Posterior cingulate gyrus (tissue), 11 donors: ENCODE results near the gene GLCCI1.

Source experiments
- DNase-seq, 10 donors: peaks; one replicate each; pipeline versions ENCODE4 v3.0.0 to v3.0.0-alpha.2; 2020 to 2021; ENCODE audit warnings: mixed read lengths in 3 of 10
- intact Hi-C: fragments of 100-400 bp; cut with DNase I; formaldehyde crosslinking; loops from one replicate; pipeline ENCODE4 v1.15.1; 2023

GLCCI1 gene

DNA sequence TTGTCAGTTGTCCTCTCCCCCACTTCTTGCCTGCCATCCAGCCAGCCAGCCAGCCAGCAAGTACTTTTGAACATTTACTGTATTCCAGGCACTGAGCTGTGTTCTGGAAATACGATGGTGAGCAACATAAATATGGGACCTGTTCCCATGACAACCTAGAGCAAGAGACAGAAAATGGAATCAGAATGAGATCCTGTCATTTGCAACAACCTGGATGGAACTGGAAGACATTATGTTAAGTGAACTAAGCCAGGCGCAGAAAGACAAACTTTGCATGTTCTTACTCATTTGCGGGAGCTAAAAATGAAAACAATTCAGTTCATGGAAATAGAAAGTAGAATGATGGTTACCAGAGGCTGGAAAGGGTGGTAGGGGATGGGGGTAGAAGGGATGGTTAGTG, 152.6 kb downstream of the GLCCI1 start:
- intact Hi-C loops: no loop called here
- DNase-seq: no peak

DNA sequence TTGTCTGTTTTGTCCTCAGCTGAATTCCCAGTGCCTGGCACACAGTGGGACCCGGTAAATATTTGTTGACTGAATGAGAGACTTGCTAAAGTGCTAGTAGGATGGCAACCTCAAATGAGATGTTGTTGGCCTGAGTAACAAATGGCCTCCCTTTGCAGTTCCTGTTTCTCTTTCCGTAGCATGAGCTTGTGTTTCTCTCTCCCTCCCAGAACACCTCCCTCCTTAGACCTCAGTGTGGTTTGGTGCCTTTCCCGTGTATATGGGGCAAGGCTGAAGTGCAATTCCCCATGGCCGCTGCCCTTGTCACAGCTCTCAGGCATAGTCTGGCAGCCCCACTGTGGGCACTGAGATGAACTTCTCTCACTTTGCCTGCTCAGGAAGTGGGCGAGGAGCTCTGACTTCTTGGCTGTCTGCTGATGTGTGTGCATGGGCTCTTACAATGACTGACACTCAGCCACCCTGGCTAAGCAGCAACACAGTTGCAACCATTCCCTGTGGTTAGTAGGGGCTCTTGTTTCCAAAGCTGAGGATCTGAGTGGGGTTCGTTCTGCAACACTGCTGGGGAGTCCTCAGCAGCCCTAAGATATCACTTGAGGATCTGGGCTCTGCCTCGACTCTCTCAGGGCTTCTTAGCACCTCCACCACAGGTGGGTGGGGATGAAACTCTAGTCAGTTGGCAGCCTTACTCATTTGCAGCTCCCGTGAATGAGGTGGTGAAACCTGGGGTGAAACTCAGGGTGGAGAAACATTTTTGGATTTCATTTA, 157.3 kb downstream of the GLCCI1 start:
- intact Hi-C loops: no loop called here
- DNase-seq: no peak

DNA sequence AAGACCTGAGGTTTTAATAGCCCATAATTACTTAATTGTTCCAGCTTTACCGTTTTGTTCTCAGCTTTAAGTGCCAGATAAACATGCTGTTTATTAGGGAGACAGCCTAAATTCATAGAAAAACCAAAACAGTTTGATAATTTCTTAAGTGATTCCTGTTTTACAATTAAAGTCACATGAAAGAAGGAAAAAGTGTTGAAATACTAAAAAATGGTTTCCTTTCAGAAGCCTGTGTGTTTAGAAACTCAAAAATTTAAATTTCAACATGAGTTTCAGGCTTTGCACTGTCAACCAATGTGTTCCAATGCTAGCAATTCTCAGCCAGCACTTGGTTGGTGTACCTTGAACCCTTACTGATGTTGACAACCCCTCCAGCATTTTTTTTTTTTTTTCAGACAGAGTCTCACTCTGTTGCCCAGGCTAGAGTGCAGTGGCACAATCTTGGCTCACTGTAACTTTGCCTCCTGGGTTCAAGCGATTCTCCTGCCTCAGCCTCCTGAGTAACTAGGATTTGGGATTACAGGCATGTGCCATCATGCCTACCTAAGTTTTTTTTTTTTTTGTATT, 158.1 kb downstream of the GLCCI1 start:
- DNase-seq: no peak
- intact Hi-C loops: no loop called here

DNA sequence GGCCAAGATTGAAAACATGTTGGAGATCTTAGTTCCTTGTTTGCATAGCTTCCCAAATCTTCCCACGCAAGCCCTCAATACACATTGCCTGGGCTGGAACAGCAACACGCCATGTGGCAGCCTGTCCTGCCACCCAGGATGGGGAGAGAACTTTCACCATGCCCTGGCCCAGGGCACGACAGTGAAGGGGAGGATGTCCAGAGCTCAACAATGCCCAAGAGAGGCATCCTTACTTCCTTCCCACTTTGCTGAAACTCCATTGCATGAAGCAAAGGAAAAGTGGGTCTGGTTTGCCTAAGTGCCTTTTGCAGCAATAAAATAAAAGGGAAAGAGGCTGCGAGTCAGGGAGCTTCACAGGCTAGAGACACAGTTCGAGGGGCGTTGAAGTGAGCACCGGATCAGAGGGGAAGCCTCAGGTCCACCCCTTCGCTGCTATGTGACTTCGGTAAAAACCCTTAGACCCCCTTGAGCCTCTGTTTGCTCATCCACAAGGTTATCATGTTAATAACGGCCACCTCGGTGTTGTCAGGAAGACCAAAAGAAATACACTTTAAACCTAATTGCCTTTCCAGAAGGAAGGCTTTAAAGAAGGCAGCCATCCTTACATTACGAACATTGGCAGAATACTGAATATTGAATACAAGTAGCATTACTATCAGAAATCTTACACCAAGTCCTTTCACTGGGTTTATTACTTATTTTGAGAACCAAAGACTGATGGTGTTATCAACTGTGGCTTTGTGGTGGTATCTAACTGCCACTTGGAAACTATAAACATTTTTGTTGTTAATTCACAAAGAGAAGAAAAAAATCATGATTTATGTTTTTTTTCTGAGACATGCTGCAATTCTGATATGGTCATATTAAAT, 160.1 kb downstream of the GLCCI1 start:
- intact Hi-C loops: no loop called here
- no peak for DNase-seq

- intact Hi-C loops: no loop called here
Measured at GRCh38 chr7:8129318-8129659, 160.7 kb downstream of the GLCCI1 start.

DNA sequence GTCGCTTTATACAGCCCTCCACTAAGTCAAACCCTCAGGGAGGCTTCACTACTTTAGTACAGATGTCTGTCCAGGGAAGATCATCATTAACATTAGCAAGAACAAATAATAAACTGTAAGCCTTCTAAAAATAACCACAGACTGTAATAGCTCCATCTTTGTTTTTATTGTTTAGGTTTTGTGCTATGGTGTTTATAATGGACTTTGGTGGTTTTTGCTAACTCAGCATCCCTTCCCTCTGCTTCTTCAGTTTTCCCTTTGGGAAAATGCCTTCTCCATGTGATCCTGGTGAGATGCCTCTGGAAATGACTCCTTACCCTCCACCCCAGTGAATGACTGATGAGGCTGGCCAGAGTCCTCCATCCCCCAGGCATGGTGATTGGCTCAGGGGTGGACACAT, 162.1 kb downstream of the GLCCI1 start:
- DNase-seq: no peak
- intact Hi-C loops: no loop called here

More at GRCh38 chr7:8129318-8129659, 160.7 kb downstream of the GLCCI1 start:
- DNase-seq: no peak

- intact Hi-C loops: no loop called here
Measured at GRCh38 chr7:8131694-8132605, 163.4 kb downstream of the GLCCI1 start.

GRCh38 chr7:8133188-8133848, 164.7 kb downstream of the GLCCI1 start:
- intact Hi-C loops: no loop called here

More at GRCh38 chr7:8131694-8132605, 163.4 kb downstream of the GLCCI1 start:
- DNase-seq: no peak

GRCh38 chr7:8134089-8134733, 165.6 kb downstream of the GLCCI1 start:
- intact Hi-C loops: no loop called here
- no peak for DNase-seq

More at GRCh38 chr7:8133188-8133848, 164.7 kb downstream of the GLCCI1 start:
- DNase-seq: no peak

- intact Hi-C loops: no loop called here
- DNase-seq: no peak
Measured at GRCh38 chr7:8135417-8135816, 166.8 kb downstream of the GLCCI1 start.

- intact Hi-C loops: no loop called here
- no peak for DNase-seq
Measured at GRCh38 chr7:8136051-8136730, 167.6 kb downstream of the GLCCI1 start.
